GM23338 (cell line): Measurements from ENCODE around the gene SMC4. TPM values are rescaled to one million over a fixed set of nuclear protein-coding genes. Genes with fewer than 3 reads are reported as not detected.

Experiments
- ATAC-seq: fragments of 200-7000 bp; cut with Tn5 transposase; 3 replicates; pipeline ENCODE4 v1.9.1; 2020
- DNase-seq: peaks from one replicate; pipeline ENCODE4 v3.0.0-alpha.2; 2015; ENCODE audit warnings: low spot score
- H2AFZ ChIP-seq: fragments of 200-600 bp; sonication (generic); 2 replicates; pipeline ENCODE4 v1.8.0; 2016; ENCODE audit warnings: antibody characterized with exemption, mild to moderate bottlenecking, moderate library complexity
- H3F3A ChIP-seq: fragments of 200-600 bp; sonication (generic); replicated peaks from 2 replicates; pipeline ENCODE4 v1.8.0; 2017; ENCODE audit warnings: antibody characterized with exemption, mixed run types, low read depth
- H3K27ac ChIP-seq: fragments of 200-600 bp; sonication (generic); 2 replicates; pipeline ENCODE4 v1.6.1; 2016; ENCODE audit warnings: low read depth
- H3K27me3 ChIP-seq: fragments of 200-600 bp; sonication (generic); 2 replicates; pipeline ENCODE4 v1.8.0; 2016; ENCODE audit warnings: mild to moderate bottlenecking, mixed run types, moderate library complexity; ENCODE audit not compliant: insufficient read depth
- H3K36me3 ChIP-seq: fragments of 200-600 bp; sonication (generic); 2 replicates; pipeline ENCODE4 v1.8.0; 2016; ENCODE audit warnings: mild to moderate bottlenecking; ENCODE audit not compliant: insufficient read depth
- H3K4me1 ChIP-seq: fragments of 200-600 bp; sonication (generic); 2 replicates; pipeline ENCODE4 v1.8.0; 2016; ENCODE audit warnings: mild to moderate bottlenecking, moderate library complexity; ENCODE audit not compliant: insufficient read depth
- H3K4me2 ChIP-seq: fragments of 200-600 bp; sonication (generic); 2 replicates; pipeline ENCODE4 v1.7.1; 2017; ENCODE audit warnings: mixed run types
- H3K4me3 ChIP-seq: fragments of 200-600 bp; sonication (generic); 2 replicates; pipeline ENCODE4 v1.6.1; 2016; ENCODE audit warnings: mixed run types
- H3K79me2 ChIP-seq: fragments of 200-600 bp; sonication (generic); replicated peaks from 2 replicates; pipeline ENCODE4 v1.8.0; 2017; ENCODE audit warnings: mild to moderate bottlenecking; ENCODE audit not compliant: insufficient read depth
- H3K9me2 ChIP-seq: fragments of 200-600 bp; sonication (generic); 2 replicates; pipeline ENCODE4 v1.8.0; 2017; ENCODE audit not compliant: insufficient read depth
- H4K20me1 ChIP-seq: fragments of 200-600 bp; sonication (generic); replicated peaks from 2 replicates; pipeline ENCODE4 v1.8.0; 2017; ENCODE audit warnings: mild to moderate bottlenecking; ENCODE audit not compliant: insufficient read depth
- H3K27ac Mint-ChIP-seq: 2 replicates; pipeline ENCODE4 v1.8.0; 2020; ENCODE audit warnings: inconsistent platforms, mild to moderate bottlenecking, moderate library complexity, mixed read lengths
- H3K27me3 Mint-ChIP-seq: 3 replicates; pipeline ENCODE4 v1.8.0; 2022; ENCODE audit warnings: low read depth, mild to moderate bottlenecking, moderate library complexity, mixed read lengths, inconsistent platforms; ENCODE audit not compliant: insufficient read depth, poor library complexity
- H3K36me3 Mint-ChIP-seq: 3 replicates; pipeline ENCODE4 v1.8.0; 2021; ENCODE audit warnings: low read depth, mild to moderate bottlenecking, inconsistent platforms, moderate library complexity, mixed read lengths
- H3K4me1 Mint-ChIP-seq: 3 replicates; pipeline ENCODE4 v1.8.0; 2020; ENCODE audit warnings: mild to moderate bottlenecking, inconsistent platforms, mixed read lengths
- H3K4me3 Mint-ChIP-seq: 3 replicates; pipeline ENCODE4 v1.8.0; 2021; ENCODE audit warnings: moderate library complexity, mild to moderate bottlenecking, inconsistent platforms, mixed read lengths
- H3K9me3 Mint-ChIP-seq: 3 replicates; pipeline ENCODE4 v1.8.0; 2020; ENCODE audit warnings: moderate library complexity, mild to moderate bottlenecking, inconsistent platforms, mixed read lengths
- CREB1 ChIP-seq: fragments of 250-450 bp; sonication (Bioruptor Pico); IDR thresholded peaks from 2 replicates; pipeline ENCODE4 v1.5.0; 2020; ENCODE audit warnings: low read depth, mild to moderate bottlenecking, moderate library complexity
- EZH2 ChIP-seq: fragments of 200-600 bp; sonication (generic); IDR thresholded peaks from one replicate; pipeline ENCODE4 v1.8.0; 2017; ENCODE audit warnings: antibody characterized with exemption, mild to moderate bottlenecking, low read depth; ENCODE audit not compliant: unreplicated experiment
- JUNB ChIP-seq: IDR thresholded peaks from one replicate; pipeline ENCODE4 v1.6.1; 2016; ENCODE audit warnings: antibody characterized with exemption; ENCODE audit not compliant: unreplicated experiment
- POLR2AphosphoS5 ChIP-seq: IDR thresholded peaks from 2 replicates; pipeline ENCODE4 v1.6.1; 2016; ENCODE audit warnings: antibody characterized with exemption, low read depth
- ZNF331 ChIP-seq: fragments of 250-450 bp; sonication (Bioruptor Pico); IDR thresholded peaks from 2 replicates; pipeline ENCODE4 v1.5.0; 2020; ENCODE audit warnings: low read depth, mild to moderate bottlenecking, moderate library complexity
- polyA plus RNA-seq: library from polyadenylated mRNA; unstranded; fragments of >200 nt; fragmentation: Nextera tagmentation; extraction: Ambion mirVana; gene quantifications from 2 replicates; pipeline ENCODE4 v1.2.1, GENCODE V29; 2016
- total RNA-seq: library from RNA; depleted of rRNA; stranded (reverse); fragments of >200 nt; shearing (Covaris generic); gene quantifications from 2 replicates; pipeline ENCODE4 v1.2.3, GENCODE V29; 2014
- TF ChIP-seq, protein P1 (sequence below): IDR thresholded peaks from 2 replicates; pipeline ENCODE4 v1.6.1; 2016; ENCODE audit warnings: antibody characterized with exemption
- TF ChIP-seq, protein P2 (sequence below), 2 experiments: fragments of 200-600 bp in 1 of 2; sonication (generic) in 1 of 2; conservative IDR thresholded peaks; 2 replicates each; pipeline versions ENCODE4 v1.5.1 to v1.6.1; 2016 to 2017; ENCODE audit warnings: antibody characterized with exemption in 2 of 2, low read depth in 2 of 2, mild to moderate bottlenecking in 2 of 2, moderate library complexity in 1 of 2
- TF ChIP-seq, protein P3 (sequence below): IDR thresholded peaks from one replicate; pipeline ENCODE4 v1.6.1; 2018; ENCODE audit warnings: antibody characterized with exemption; ENCODE audit not compliant: unreplicated experiment
- TF ChIP-seq, protein P4 (sequence below): fragments of 250-450 bp; sonication (Bioruptor Pico); IDR thresholded peaks from 2 replicates; pipeline ENCODE4 v1.5.0; 2020; ENCODE audit warnings: mild to moderate bottlenecking, moderate library complexity

The SMC4 gene
- total and polyA plus RNA-seq, 2 experiments from 2014 or later = 167 to 412 TPM

DNA sequence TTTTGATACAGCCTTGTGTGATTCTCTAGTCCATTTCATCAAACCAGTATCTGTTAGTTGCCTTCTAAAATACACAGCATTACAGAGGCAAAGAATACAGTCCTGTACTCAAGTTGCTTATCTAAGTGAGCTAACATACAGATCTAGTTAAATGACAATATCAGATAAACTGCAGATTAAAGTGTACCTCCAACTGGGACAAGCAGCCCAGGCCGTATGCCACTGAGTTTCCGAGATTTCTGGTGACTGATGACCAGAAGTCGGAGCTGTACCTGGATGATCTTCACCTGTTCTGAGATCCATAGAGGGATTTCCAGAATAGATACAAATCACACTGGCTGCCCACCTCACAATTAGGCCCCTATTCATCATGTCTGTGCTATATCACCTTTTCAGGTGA lies 56.4 kb downstream of the SMC4 start:
- H2AFZ ChIP-seq = no peak overlapping the region
- H3K36me3 ChIP-seq = no peaks in the 10 kb centered on the region
- no peak overlapping the region for H3K4me3 ChIP-seq
- H3K9me3 Mint-ChIP-seq = peaks cover 8% of the 10 kb centered on the region; the same call in 2 of the 3 replicates
- no peaks in the 10 kb centered on the region; the same call in 1 of the 3 replicates for H3K4me1 Mint-ChIP-seq
- no peak overlapping the region for H3K4me3 Mint-ChIP-seq
- ATAC-seq (no peak), DNase-seq (no peak)
- no peaks in the 10 kb centered on the region for H3K79me2 ChIP-seq
- TF ChIP-seq CREB1 (CRISPR knock-in tag) (no peak), JUNB (no peak), ZNF331 (CRISPR knock-in tag) (no peak), POLR2AphosphoS5 (no peak), EZH2 (no peak)
- TF ChIP-seq, protein P1, sequence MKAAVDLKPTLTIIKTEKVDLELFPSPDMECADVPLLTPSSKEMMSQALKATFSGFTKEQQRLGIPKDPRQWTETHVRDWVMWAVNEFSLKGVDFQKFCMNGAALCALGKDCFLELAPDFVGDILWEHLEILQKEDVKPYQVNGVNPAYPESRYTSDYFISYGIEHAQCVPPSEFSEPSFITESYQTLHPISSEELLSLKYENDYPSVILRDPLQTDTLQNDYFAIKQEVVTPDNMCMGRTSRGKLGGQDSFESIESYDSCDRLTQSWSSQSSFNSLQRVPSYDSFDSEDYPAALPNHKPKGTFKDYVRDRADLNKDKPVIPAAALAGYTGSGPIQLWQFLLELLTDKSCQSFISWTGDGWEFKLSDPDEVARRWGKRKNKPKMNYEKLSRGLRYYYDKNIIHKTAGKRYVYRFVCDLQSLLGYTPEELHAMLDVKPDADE = no peak
- TF ChIP-seq, protein P2, sequence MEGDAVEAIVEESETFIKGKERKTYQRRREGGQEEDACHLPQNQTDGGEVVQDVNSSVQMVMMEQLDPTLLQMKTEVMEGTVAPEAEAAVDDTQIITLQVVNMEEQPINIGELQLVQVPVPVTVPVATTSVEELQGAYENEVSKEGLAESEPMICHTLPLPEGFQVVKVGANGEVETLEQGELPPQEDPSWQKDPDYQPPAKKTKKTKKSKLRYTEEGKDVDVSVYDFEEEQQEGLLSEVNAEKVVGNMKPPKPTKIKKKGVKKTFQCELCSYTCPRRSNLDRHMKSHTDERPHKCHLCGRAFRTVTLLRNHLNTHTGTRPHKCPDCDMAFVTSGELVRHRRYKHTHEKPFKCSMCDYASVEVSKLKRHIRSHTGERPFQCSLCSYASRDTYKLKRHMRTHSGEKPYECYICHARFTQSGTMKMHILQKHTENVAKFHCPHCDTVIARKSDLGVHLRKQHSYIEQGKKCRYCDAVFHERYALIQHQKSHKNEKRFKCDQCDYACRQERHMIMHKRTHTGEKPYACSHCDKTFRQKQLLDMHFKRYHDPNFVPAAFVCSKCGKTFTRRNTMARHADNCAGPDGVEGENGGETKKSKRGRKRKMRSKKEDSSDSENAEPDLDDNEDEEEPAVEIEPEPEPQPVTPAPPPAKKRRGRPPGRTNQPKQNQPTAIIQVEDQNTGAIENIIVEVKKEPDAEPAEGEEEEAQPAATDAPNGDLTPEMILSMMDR (conservative IDR thresholded peaks at IDR 0.05; ENCODE audit: low read depth in 2 of 2) = no peak
- H3K9me2 ChIP-seq = no peaks in the 10 kb centered on the region
- no peaks in the 10 kb centered on the region for H3K27me3 ChIP-seq
- H3K4me1 ChIP-seq = no peaks in the 10 kb centered on the region
- H3K27ac Mint-ChIP-seq = no peak overlapping the region
- H3K4me2 ChIP-seq = no peak overlapping the region
- H3F3A ChIP-seq = no peaks in the 10 kb centered on the region
- no peaks in the 10 kb centered on the region; the same call in 1 of the 2 replicates for H4K20me1 ChIP-seq
- no peaks in the 10 kb centered on the region for H3K36me3 Mint-ChIP-seq
- no peaks in the 10 kb centered on the region for H3K27me3 Mint-ChIP-seq
- no peak overlapping the region for H3K27ac ChIP-seq

DNA sequence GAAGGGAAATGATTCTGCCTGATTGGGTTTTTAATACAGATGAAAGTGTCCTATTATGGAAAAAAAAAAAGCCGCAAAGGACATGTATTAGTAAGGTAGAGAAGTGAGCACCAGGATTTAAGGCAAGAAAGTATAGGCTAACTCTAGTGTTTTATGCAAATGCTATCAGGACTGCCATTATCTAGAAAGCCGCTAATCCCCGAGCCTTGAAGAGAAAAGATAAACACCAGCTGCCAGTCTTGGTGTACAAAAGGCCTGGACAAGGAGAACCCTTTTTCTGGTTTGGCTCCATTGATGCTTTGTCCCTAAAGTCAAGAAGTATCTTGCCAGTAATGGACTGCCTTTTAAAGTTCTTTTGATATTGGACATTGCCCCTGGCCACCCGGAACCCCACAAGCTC lies 58.7 kb downstream of the SMC4 start:
- Mint-ChIP-seq H3K4me3 (no peak overlapping the region), H3K27me3 (no peaks in the 10 kb centered on the region), H3K36me3 (no peaks in the 10 kb centered on the region; the same call in 2 of the 3 replicates), H3K4me1 (no peaks in the 10 kb centered on the region; the same call in 1 of the 3 replicates), H3K9me3 (peaks cover 12% of the 10 kb centered on the region), H3K27ac (no peak overlapping the region)
- Histone ChIP-seq H3F3A (no peaks in the 10 kb centered on the region), H4K20me1 (no peaks in the 10 kb centered on the region; the same call in 1 of the 2 replicates), H3K4me2 (no peak overlapping the region), H3K36me3 (no peaks in the 10 kb centered on the region), H3K4me3 (no peak overlapping the region), H3K27ac (no peak overlapping the region), H3K27me3 (no peaks in the 10 kb centered on the region; the same call in 1 of the 2 replicates), H2AFZ (no peak overlapping the region), H3K79me2 (no peaks in the 10 kb centered on the region), H3K9me2 (no peaks in the 10 kb centered on the region), H3K4me1 (no peaks in the 10 kb centered on the region)
- DNase-seq (no peak), ATAC-seq (no peak)
- TF ChIP-seq, protein P3, sequence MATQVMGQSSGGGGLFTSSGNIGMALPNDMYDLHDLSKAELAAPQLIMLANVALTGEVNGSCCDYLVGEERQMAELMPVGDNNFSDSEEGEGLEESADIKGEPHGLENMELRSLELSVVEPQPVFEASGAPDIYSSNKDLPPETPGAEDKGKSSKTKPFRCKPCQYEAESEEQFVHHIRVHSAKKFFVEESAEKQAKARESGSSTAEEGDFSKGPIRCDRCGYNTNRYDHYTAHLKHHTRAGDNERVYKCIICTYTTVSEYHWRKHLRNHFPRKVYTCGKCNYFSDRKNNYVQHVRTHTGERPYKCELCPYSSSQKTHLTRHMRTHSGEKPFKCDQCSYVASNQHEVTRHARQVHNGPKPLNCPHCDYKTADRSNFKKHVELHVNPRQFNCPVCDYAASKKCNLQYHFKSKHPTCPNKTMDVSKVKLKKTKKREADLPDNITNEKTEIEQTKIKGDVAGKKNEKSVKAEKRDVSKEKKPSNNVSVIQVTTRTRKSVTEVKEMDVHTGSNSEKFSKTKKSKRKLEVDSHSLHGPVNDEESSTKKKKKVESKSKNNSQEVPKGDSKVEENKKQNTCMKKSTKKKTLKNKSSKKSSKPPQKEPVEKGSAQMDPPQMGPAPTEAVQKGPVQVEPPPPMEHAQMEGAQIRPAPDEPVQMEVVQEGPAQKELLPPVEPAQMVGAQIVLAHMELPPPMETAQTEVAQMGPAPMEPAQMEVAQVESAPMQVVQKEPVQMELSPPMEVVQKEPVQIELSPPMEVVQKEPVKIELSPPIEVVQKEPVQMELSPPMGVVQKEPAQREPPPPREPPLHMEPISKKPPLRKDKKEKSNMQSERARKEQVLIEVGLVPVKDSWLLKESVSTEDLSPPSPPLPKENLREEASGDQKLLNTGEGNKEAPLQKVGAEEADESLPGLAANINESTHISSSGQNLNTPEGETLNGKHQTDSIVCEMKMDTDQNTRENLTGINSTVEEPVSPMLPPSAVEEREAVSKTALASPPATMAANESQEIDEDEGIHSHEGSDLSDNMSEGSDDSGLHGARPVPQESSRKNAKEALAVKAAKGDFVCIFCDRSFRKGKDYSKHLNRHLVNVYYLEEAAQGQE = no peak
- TF ChIP-seq CREB1 (CRISPR knock-in tag) (no peak), POLR2AphosphoS5 (no peak)
- TF ChIP-seq, protein P4, sequence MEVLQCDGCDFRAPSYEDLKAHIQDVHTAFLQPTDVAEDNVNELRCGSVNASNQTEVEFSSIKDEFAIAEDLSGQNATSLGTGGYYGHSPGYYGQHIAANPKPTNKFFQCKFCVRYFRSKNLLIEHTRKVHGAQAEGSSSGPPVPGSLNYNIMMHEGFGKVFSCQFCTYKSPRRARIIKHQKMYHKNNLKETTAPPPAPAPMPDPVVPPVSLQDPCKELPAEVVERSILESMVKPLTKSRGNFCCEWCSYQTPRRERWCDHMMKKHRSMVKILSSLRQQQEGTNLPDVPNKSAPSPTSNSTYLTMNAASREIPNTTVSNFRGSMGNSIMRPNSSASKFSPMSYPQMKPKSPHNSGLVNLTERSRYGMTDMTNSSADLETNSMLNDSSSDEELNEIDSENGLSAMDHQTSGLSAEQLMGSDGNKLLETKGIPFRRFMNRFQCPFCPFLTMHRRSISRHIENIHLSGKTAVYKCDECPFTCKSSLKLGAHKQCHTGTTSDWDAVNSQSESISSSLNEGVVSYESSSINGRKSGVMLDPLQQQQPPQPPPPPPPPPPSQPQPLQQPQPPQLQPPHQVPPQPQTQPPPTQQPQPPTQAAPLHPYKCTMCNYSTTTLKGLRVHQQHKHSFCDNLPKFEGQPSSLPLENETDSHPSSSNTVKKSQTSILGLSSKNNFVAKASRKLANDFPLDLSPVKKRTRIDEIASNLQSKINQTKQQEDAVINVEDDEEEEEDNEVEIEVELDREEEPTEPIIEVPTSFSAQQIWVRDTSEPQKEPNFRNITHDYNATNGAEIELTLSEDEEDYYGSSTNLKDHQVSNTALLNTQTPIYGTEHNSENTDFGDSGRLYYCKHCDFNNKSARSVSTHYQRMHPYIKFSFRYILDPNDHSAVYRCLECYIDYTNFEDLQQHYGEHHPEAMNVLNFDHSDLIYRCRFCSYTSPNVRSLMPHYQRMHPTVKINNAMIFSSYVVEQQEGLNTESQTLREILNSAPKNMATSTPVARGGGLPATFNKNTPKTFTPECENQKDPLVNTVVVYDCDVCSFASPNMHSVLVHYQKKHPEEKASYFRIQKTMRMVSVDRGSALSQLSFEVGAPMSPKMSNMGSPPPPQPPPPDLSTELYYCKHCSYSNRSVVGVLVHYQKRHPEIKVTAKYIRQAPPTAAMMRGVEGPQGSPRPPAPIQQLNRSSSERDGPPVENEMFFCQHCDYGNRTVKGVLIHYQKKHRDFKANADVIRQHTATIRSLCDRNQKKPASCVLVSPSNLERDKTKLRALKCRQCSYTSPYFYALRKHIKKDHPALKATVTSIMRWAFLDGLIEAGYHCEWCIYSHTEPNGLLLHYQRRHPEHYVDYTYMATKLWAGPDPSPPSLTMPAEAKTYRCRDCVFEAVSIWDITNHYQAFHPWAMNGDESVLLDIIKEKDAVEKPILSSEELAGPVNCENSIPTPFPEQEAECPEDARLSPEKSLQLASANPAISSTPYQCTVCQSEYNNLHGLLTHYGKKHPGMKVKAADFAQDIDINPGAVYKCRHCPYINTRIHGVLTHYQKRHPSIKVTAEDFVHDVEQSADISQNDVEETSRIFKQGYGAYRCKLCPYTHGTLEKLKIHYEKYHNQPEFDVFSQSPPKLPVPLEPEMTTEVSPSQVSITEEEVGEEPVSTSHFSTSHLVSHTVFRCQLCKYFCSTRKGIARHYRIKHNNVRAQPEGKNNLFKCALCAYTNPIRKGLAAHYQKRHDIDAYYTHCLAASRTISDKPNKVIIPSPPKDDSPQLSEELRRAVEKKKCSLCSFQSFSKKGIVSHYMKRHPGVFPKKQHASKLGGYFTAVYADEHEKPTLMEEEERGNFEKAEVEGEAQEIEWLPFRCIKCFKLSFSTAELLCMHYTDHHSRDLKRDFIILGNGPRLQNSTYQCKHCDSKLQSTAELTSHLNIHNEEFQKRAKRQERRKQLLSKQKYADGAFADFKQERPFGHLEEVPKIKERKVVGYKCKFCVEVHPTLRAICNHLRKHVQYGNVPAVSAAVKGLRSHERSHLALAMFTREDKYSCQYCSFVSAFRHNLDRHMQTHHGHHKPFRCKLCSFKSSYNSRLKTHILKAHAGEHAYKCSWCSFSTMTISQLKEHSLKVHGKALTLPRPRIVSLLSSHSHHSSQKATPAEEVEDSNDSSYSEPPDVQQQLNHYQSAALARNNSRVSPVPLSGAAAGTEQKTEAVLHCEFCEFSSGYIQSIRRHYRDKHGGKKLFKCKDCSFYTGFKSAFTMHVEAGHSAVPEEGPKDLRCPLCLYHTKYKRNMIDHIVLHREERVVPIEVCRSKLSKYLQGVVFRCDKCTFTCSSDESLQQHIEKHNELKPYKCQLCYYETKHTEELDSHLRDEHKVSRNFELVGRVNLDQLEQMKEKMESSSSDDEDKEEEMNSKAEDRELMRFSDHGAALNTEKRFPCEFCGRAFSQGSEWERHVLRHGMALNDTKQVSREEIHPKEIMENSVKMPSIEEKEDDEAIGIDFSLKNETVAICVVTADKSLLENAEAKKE (CRISPR knock-in tag) = no peak
